OCI-LY7 (cell line): ENCODE measurements around the gene NDRG4.

ENCODE experiments used
- CTCF ChIP-seq: fragments of 200-600 bp; sonication (generic); conservative IDR thresholded peaks from 2 replicates; pipeline ENCODE4 v1.5.1; 2014; ENCODE audit warnings: mild to moderate bottlenecking, antibody characterized with exemption, low read length, moderate library complexity, mixed read lengths
- EZH2phosphoT487 ChIP-seq: fragments of 200-600 bp; sonication (generic); IDR thresholded peaks from 2 replicates; pipeline ENCODE4 v1.6.1; 2018; ENCODE audit warnings: low read depth, borderline replicate concordance, mild to moderate bottlenecking, mixed run types, antibody characterized with exemption, low read length, moderate library complexity, mixed read lengths

GRCh38 chr16:58499092-58499511 lies 841 bp upstream of the NDRG4 start:
- TF ChIP-seq CTCF (no peak), EZH2phosphoT487 (no peak)
